Heart right ventricle (tissue), 16 donors: ENCODE results near the gene PUS7L. TPM values are rescaled to one million over a fixed set of nuclear protein-coding genes. Genes with fewer than 3 reads are reported as not detected.
"Not testable (repeated sequence)": the region's sequence is repeated elsewhere in the genome, so short reads cannot be mapped to it uniquely, and the experiment has no call there.

Experiments
- ATAC-seq, 8 donors: fragments of 200-7000 bp; cut with Tn5 transposase; one replicate each; pipeline ENCODE4 v1.9.1; 2020; ENCODE audit warnings: mild to moderate bottlenecking in 8 of 8, moderate library complexity in 8 of 8, moderate number of reproducible peaks in 1 of 8
- DNase-seq, 2 donors: peaks; one replicate each; pipeline ENCODE4 v3.0.0-alpha.2; 2020
- H3K27ac ChIP-seq, 10 donors: fragments of 200-600 bp; sonication (generic) in 2 of 10; one replicate each; pipeline versions ENCODE4 v1.5.0 to v1.8.0; 2020 to 2022; ENCODE audit warnings: mild to moderate bottlenecking in 3 of 10
- H3K27me3 ChIP-seq, 7 donors: fragments of 200-600 bp; one replicate each; pipeline ENCODE4 v1.8.0; 2021 to 2022; ENCODE audit warnings: mild to moderate bottlenecking in 2 of 7
- H3K36me3 ChIP-seq, 9 donors: fragments of 200-600 bp; sonication (generic) in 1 of 9; one replicate each; pipeline versions ENCODE4 v1.5.0 to v1.8.0; 2020 to 2022; ENCODE audit warnings: mild to moderate bottlenecking in 2 of 9
- H3K4me1 ChIP-seq, 9 donors: fragments of 200-600 bp; sonication (generic) in 1 of 9; one replicate each; pipeline versions ENCODE4 v1.5.0 to v1.8.0; 2020 to 2022; ENCODE audit warnings: mild to moderate bottlenecking in 4 of 9
- H3K4me3 ChIP-seq, 10 donors: fragments of 200-600 bp; sonication (generic) in 2 of 10; one replicate each; pipeline versions ENCODE4 v1.5.0 to v1.8.0; 2020 to 2022; ENCODE audit warnings: mild to moderate bottlenecking in 7 of 10, moderate library complexity in 2 of 10
- H3K9me3 ChIP-seq, 11 donors: fragments of 200-600 bp in 10 of 11; sonication (generic) in 2 of 11; one replicate each; pipeline versions ENCODE4 v1.5.0 to v1.8.0; 2013 to 2022; ENCODE audit warnings: mild to moderate bottlenecking in 2 of 11, control low read depth in 1 of 11, moderate library complexity in 1 of 11
- CTCF ChIP-seq, 9 donors: fragments of 200-600 bp; sonication (generic) in 2 of 9; IDR thresholded peaks; one replicate each; pipeline versions ENCODE4 v1.5.0 to v1.8.0; 2021 to 2022; ENCODE audit warnings: antibody characterized with exemption in 9 of 9, mild to moderate bottlenecking in 5 of 9, moderate library complexity in 1 of 9
- WGBS, 2 donors: extraction: QIAGEN DNeasy Blood & Tissue Kit; methylation state at CpG; one replicate each; pipeline ENCODE4 v1.1.7; 2013; ENCODE audit warnings: inconsistent platforms in 1 of 2; 5-methylcytosine and 5-hydroxymethylcytosine counted together
- intact Hi-C, 10 donors: fragments of 100-400 bp; cut with DNase I; formaldehyde crosslinking; loops; one replicate each; pipeline versions ENCODE4 v1.11.1 to v1.14.2; 2022
- polyA plus RNA-seq, 2 donors: library from polyadenylated mRNA; stranded (reverse); fragments of 200-250 nt; gene quantifications; one replicate each; pipeline ENCODE4 v1.2.3, GENCODE V29; 2013
- total RNA-seq, 10 donors: library from RNA; stranded (reverse); fragmentation: NEBNext Ultra II Directional in 3 of 10; extraction: Animal tissue kit (Norgen Biotek cat#: 25700) in 3 of 10; gene quantifications; one replicate each; pipeline versions ENCODE4 v1.2.1 to v1.2.4, GENCODE V29; 2021 to 2023
- donor health status: Arrhythmogenic right ventricular cardiomyopathy.
- donor health status: ischemic (EF 13 %, LVEDD 7.1; RV severe dilation, severe dysfunction).
- donor health status: healthy with polysubstance abuse.
- donor health status: DM: no; HTN: yes; CAD: no.
- donor health status: DM: no; HTN: no; CAD: no.
- donor health status: ischemic (EF 25% LVEDD 6.9; RV normal size, moderate dysfunction).
- donor health status: ischemic (EF 25% LVEDD 5.7; RV mildly dilated, moderate dysfunction).
- donor health status: healthy.
- donor health status: DM: yes; HTN: yes; CAD: no.
- donor health status: Ischemic cardiomyopathy.
- donor health status: ischemic (EF 35%, LVEDD 5.7; RV mildly dilated, moderate dysfunction).
- donor health status: nonischemic (EF 11% LVEDD 7.7; RV severe dilation, severe dysfunction).
- donor health status: DM: yes; HTN: yes; CAD: no.
- donor health status: PGD.
- donor health status: ischemic (EF 29% LVEDD 5.4; RV normal size, mild dysfunction).
- donor health status: nonischemic (EF 23%, LVEDD 6.1; RV moderate dilation, normal function).

The PUS7L gene
- total and polyA plus RNA-seq, 12 donors = 1.2 to 7.8 (median 5.1) TPM

- intact Hi-C loops = no loop called here
- no peak for ATAC-seq
- no peak for DNase-seq
- Histone ChIP-seq H3K27ac (no peak overlapping the region), H3K27me3 (peaks cover 0 to 17% (median 0%) of the 10 kb centered on the region in 7 donors), H3K9me3 (peaks cover 0 to 22% (median 7%) of the 10 kb centered on the region in 11 donors), H3K4me3 (no peak overlapping the region), H3K36me3 (no peaks in the 10 kb centered on the region), H3K4me1 (no peaks in the 10 kb centered on the region)
- 62 to 79% methylated on average over 2 of the region's 2 CpGs for WGBS, 2 donors
- TF ChIP-seq CTCF (IDR thresholded peaks at IDR 0.05) = no peak
Observed at GRCh38 chr12:43711348-43711747, 47.2 kb downstream of the PUS7L start.

GRCh38 chr12:43703772-43704171 is 54.8 kb downstream of the PUS7L start:
- H3K27me3 ChIP-seq, ATAC-seq, DNase-seq, H3K4me1 ChIP-seq, intact Hi-C loops, H3K4me3 ChIP-seq, H3K27ac ChIP-seq, H3K36me3 ChIP-seq: not testable (repeated sequence)
- 27 to 38% methylated on average over 2 of the region's 2 CpGs for WGBS, 2 donors
- H3K9me3 ChIP-seq = peaks cover 0 to 26% (median 7%) of the 10 kb centered on the region in 11 donors

GRCh38 chr12:43701194-43701593 is 57.4 kb downstream of the PUS7L start:
- H3K36me3 ChIP-seq, ATAC-seq, intact Hi-C loops, H3K27me3 ChIP-seq, H3K4me3 ChIP-seq, H3K27ac ChIP-seq, H3K9me3 ChIP-seq, H3K4me1 ChIP-seq, DNase-seq: not testable (repeated sequence)
- WGBS, 2 donors = 84 to 87% methylated on average over 1 of the region's 1 CpG

- no peak for DNase-seq
- no peak overlapping the region for H3K4me3 ChIP-seq
- H3K36me3 ChIP-seq = no peaks in the 10 kb centered on the region
- TF ChIP-seq CTCF (IDR thresholded peaks at IDR 0.05) = no peak
- no peaks in the 10 kb centered on the region for H3K4me1 ChIP-seq
- H3K27ac ChIP-seq = no peak overlapping the region
- H3K9me3 ChIP-seq = no peaks in the 10 kb centered on the region
- 15 to 19% methylated on average over 3 of the region's 3 CpGs for WGBS, 2 donors
- intact Hi-C loops = no loop called here
- H3K27me3 ChIP-seq = peaks cover 0 to 8% (median 0%) of the 10 kb centered on the region in 7 donors
- no peak for ATAC-seq
Observed at GRCh38 chr12:43696154-43696553, 62.4 kb downstream of the PUS7L start.

GRCh38 chr12:43694879-43695278 is 63.7 kb downstream of the PUS7L start:
- 3 to 14% methylated on average over 1 of the region's 1 CpG for WGBS, 2 donors
- H3K4me1 ChIP-seq = no peaks in the 10 kb centered on the region
- H3K9me3 ChIP-seq = no peaks in the 10 kb centered on the region
- peaks cover 0 to 5% (median 0%) of the 10 kb centered on the region in 7 donors for H3K27me3 ChIP-seq
- intact Hi-C loops = no loop called here
- H3K27ac ChIP-seq = no peak overlapping the region
- no peak for TF ChIP-seq CTCF (IDR thresholded peaks at IDR 0.05)
- DNase-seq (no peak), ATAC-seq (no peak)
- no peak overlapping the region for H3K4me3 ChIP-seq
- H3K36me3 ChIP-seq = no peaks in the 10 kb centered on the region
